ENCODE measurements around the gene PRR16.

DNA sequence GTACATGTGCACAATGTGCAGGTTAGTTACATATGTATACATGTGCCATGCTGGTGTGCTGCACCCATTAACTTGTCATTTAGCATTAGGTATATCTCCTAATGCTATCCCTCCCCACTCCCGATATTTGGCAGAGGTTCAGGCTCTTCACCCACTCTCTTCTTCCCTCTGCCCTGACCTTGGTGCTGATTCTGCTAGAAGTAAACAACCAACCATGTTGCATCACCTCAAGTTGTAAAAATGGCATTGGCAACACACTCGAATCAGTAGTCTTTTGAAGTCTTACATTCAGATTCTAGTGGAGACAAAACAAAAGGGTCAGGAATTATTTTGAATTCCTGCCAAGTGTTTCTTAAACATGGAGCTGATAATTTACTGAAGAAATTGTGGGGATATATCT is 40.0 kb downstream of the PRR16 start:
- no peak for TF ChIP-seq NFRKB (IDR thresholded peaks at IDR 0.05)
- no peak for TF ChIP-seq ARNT (IDR thresholded peaks at IDR 0.05)
- no peak for TF ChIP-seq TARDBP (IDR thresholded peaks at IDR 0.05)
- no peak for TF ChIP-seq BHLHE40 (IDR thresholded peaks at IDR 0.05; ENCODE audit: borderline replicate concordance)
- no peak for TF ChIP-seq SUZ12 (IDR thresholded peaks at IDR 0.05)
- no peak for TF ChIP-seq FOXA1 (IDR thresholded peaks at IDR 0.05)
- no peak for TF ChIP-seq SP1 (IDR thresholded peaks at IDR 0.05)
- no peak for TF ChIP-seq FOXK2 (IDR thresholded peaks at IDR 0.05)

All from HEK293T (cell line).